ENCODE measurements around the gene DCT. TPM values are rescaled to one million over a fixed set of nuclear protein-coding genes. Genes with fewer than 3 reads are reported as not detected.

DCT gene
- under 0.01 and 0.25 TPM in 2 replicates for total RNA-seq

GRCh38 chr13:94479616-94480015, at the start of gene DCT:
TSS of gene DCT (minus strand) at chr13:94479682. CDS start at chr13:94479255, 427 bp downstream.

Other genes with a start within 250 kb of the DCT start
- 6.7 and 12.1 TPM in 2 replicates for gene TGDS, start 116.5 kb upstream of the DCT start, total RNA-seq
- gene GPR180, start 122.2 kb upstream of the DCT start, total RNA-seq = 4.4 and 7.2 TPM in 2 replicates
- not detected in 2 replicates for gene SOX21, start 232.9 kb upstream of the DCT start, total RNA-seq